ENCODE measurements around the gene ESPNL. TPM values are rescaled to one million over a fixed set of nuclear protein-coding genes. Genes with fewer than 3 reads are reported as not detected.
"Not testable (repeated sequence)": the region's sequence is repeated elsewhere in the genome, so short reads cannot be mapped to it uniquely, and the experiment has no call there.

ESPNL gene
- total RNA-seq, 4 donors from 2014 or later = 0.44 to 2.1 TPM; not detected in 2

DNA sequence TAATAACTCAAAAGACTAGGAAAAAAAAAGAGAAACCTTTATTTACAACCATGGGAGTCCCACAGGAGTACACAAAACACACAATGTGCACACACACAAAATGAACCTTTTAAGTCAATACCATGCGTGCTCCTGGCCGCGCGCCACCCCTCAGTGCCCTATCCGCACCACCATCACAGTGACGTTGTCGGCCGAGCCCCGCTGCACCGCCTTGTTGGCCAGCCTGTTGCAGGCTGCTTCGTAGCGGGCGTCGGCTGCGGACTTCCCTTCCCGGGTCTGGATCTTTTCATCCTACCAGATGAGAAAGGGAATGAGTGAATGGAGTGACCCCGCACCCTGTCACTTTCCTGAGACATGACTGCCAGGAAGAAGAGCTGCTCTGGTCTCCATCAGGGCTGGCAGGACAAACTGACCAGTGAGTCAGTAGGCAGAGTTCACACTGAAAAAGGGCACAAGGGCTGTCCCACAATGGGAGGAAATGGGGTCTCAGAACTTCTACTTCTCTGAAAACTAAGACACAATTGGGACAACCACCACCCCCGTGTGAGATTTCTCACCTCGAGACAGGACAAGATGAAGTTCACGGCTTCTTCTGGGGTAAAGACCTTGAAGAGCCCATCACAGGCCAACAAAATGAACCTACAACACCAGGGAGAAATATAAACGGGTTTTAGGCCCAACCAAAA is 70.4 kb downstream of the ESPNL start:
- Histone ChIP-seq H3K4me1 (peaks cover 0 to 24% (median 11%) of the 10 kb centered on the region in 4 donors), H3K27ac (peak overlapping the region in 2 of 4 donors; percentile 65 to 70), H3K4me3 (no peak overlapping the region), H3K36me3 (peaks cover 0 to 92% (median 21%) of the 10 kb centered on the region in 3 donors), H3K27me3 (no peaks in the 10 kb centered on the region), H3K9me3 (no peaks in the 10 kb centered on the region)
- DNase-seq (ENCODE audit: low spot score in 2 of 2) = no peak
- WGBS, 2 donors = 86 to 91% methylated on average over 21 of the region's 21 CpGs
- no peak for TF ChIP-seq POLR2A (IDR thresholded peaks at IDR 0.05)
- no peak for TF ChIP-seq EP300 (IDR thresholded peaks at IDR 0.05)
- TF ChIP-seq, protein P1, sequence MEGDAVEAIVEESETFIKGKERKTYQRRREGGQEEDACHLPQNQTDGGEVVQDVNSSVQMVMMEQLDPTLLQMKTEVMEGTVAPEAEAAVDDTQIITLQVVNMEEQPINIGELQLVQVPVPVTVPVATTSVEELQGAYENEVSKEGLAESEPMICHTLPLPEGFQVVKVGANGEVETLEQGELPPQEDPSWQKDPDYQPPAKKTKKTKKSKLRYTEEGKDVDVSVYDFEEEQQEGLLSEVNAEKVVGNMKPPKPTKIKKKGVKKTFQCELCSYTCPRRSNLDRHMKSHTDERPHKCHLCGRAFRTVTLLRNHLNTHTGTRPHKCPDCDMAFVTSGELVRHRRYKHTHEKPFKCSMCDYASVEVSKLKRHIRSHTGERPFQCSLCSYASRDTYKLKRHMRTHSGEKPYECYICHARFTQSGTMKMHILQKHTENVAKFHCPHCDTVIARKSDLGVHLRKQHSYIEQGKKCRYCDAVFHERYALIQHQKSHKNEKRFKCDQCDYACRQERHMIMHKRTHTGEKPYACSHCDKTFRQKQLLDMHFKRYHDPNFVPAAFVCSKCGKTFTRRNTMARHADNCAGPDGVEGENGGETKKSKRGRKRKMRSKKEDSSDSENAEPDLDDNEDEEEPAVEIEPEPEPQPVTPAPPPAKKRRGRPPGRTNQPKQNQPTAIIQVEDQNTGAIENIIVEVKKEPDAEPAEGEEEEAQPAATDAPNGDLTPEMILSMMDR (IDR thresholded peaks at IDR 0.05) = no peak

DNA sequence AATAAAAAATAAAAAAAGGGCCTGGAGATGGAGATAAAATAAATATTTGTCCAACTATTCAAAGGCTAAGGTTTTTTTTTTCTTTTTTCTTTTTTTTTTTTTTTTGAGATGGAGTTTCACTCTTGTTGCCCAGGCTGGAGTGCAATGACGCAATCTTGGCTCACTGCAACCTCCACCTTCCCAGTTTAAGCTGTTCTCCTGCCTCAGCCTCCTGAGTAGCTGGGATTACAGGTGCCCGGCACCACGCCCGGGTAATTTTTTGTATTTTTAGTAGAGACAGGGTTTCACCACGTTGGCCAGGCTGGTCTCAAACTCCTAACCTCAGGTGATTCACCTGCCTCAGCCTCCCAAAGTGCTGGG is 70.9 kb downstream of the ESPNL start:
- not testable (repeated sequence) for H3K9me3 ChIP-seq; H3K4me3 ChIP-seq; H3K27me3 ChIP-seq; DNase-seq (ENCODE audit: low spot score in 2 of 2)
- WGBS, 2 donors = 91 to 92% methylated on average over 5 of the region's 5 CpGs
- H3K27ac ChIP-seq = peak overlapping the region in 2 of 4 donors; percentile 65 to 70
- H3K4me1 ChIP-seq = peaks cover 0 to 24% (median 11%) of the 10 kb centered on the region in 4 donors
- peaks cover 0 to 97% (median 21%) of the 10 kb centered on the region in 3 donors for H3K36me3 ChIP-seq

DNA sequence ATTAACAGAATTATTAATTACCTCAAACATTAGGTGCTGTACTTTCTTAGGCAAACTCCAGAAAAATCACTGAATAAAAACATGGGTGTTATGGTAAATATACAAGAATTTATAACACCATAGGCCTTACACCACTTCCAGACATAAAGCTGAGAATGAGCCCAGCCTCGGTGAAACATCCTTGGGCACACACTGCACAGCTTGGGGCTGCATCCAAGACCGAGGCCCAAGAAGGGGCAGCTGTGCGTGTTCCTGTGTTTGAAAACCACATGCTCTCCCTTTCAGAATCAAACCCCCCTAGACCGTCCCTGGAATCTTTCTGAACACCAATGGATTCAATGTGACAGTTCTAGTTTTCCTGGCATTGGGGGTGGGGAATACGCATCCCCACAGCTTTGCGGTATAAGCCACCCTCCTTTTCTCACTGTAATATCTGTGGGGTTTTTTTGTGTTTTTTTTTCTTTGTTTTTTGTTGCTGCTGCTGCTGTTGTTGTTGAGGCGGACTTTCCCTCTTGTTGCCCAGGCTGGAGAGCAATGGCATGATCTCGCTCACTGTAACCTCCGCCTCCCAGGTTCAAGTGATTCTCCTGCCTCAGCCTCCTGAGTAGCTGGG is 71.5 kb downstream of the ESPNL start:
- H3K36me3 ChIP-seq = peaks cover 3 to 99% (median 21%) of the 10 kb centered on the region in 3 donors
- no peak overlapping the region for H3K27ac ChIP-seq
- 87 to 89% methylated on average over 9 of the region's 9 CpGs for WGBS, 2 donors

DNA sequence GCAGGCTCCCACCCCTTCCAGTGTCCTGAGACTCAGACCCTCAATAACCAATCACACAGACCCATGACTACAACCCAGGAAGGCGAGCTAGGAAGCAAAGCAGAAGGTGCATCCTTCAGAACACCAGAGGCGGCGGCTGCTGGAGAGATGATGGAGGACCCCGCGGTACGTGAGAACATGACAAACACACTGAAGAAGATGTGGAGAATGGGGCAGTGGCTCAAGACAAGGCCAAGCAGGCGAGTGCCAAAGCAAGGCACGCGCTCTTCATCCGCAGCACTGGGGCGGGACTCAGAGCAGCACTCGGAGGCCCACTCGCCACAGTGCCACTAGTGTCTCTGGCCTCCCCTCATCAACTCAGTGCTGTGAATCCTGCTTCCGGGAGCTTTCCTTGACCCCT is 72.3 kb downstream of the ESPNL start:
- DNase-seq (ENCODE audit: low spot score in 2 of 2) = no peak
- 91 to 95% methylated on average over 13 to 14 of the region's 14 CpGs for WGBS, 2 donors
- peaks cover 0 to 21% (median 11%) of the 10 kb centered on the region in 4 donors for H3K4me1 ChIP-seq

More for the DNA sequence above, 71.5 kb downstream of the ESPNL start:
- DNase-seq (ENCODE audit: low spot score in 2 of 2) = no peak
- TF ChIP-seq, protein P1 (IDR thresholded peaks at IDR 0.05) = no peak
- TF ChIP-seq POLR2A (IDR thresholded peaks at IDR 0.05) = no peak
- TF ChIP-seq EP300 (IDR thresholded peaks at IDR 0.05) = no peak
- no peak overlapping the region for H3K4me3 ChIP-seq
- no peaks in the 10 kb centered on the region for H3K9me3 ChIP-seq
- peaks cover 0 to 24% (median 11%) of the 10 kb centered on the region in 4 donors for H3K4me1 ChIP-seq
- H3K27me3 ChIP-seq = no peaks in the 10 kb centered on the region

DNA sequence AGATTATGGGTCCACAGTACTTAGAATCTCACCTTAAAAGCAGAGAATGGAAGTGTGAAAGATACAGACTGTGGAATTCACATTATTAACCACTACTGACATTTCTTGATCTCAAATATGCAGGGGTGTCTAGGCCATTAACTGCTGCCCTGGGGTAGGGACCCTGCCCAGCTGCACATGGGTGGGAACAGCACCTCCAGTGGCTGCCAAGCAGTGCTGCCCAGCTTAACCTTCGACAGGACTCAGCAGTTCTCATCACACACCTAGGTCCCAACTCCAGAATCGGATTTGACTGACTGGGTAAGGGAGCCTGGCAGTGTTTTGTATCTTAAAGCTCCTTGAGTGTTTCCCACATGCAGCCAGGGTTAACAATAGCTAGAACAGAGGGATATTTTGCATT is 73.6 kb downstream of the ESPNL start:
- Histone ChIP-seq H3K9me3 (no peaks in the 10 kb centered on the region), H3K4me1 (peaks cover 0 to 21% (median 11%) of the 10 kb centered on the region in 4 donors), H3K36me3 (peaks cover 9 to 99% (median 27%) of the 10 kb centered on the region in 3 donors), H3K27me3 (no peaks in the 10 kb centered on the region), H3K4me3 (no peak overlapping the region), H3K27ac (no peak overlapping the region)
- WGBS, 2 donors = 76 to 89% methylated on average over 2 of the region's 2 CpGs
- no peak for DNase-seq (ENCODE audit: low spot score in 2 of 2)
- TF ChIP-seq POLR2A (IDR thresholded peaks at IDR 0.05) = no peak
- TF ChIP-seq EP300 (IDR thresholded peaks at IDR 0.05) = no peak
- TF ChIP-seq, protein P1 (IDR thresholded peaks at IDR 0.05) = no peak

More for the DNA sequence above, 72.3 kb downstream of the ESPNL start:
- TF ChIP-seq POLR2A (IDR thresholded peaks at IDR 0.05) (no peak), EP300 (IDR thresholded peaks at IDR 0.05) (no peak)
- TF ChIP-seq, protein P1 (IDR thresholded peaks at IDR 0.05) = no peak
- H3K4me3 ChIP-seq = no peak overlapping the region
- no peaks in the 10 kb centered on the region for H3K27me3 ChIP-seq
- H3K27ac ChIP-seq = no peak overlapping the region
- peaks cover 3 to 99% (median 21%) of the 10 kb centered on the region in 3 donors for H3K36me3 ChIP-seq
- no peaks in the 10 kb centered on the region for H3K9me3 ChIP-seq

Measured in tibial nerve (tissue), 4 donors.